ENCODE data around the gene CNTNAP2. TPM values are rescaled to one million over a fixed set of nuclear protein-coding genes. Genes with fewer than 3 reads are reported as not detected.

The CNTNAP2 gene
- total RNA-seq, 1 experiment from 2014 or later, result 0.03 TPM

DNA sequence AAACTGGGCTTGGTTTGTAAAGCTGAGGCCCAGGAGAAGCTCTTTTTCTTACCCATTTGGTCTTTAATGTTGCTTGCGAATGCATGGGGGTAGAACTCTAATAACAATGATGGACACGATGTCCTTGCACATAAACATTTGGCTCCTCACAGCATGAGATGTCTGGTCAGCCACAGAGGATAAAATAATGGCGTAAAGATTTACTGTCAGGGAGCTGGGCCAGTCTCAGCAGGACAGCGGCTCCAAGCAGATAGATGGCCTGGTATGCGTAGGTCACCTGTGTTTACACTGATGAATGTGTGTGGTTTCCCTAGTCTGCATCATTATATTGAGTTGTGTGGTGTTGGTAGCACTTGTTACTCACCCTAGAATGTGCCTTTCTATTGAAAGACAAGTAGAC is 537.4 kb downstream of the CNTNAP2 start:
- in situ Hi-C loops (cut with HindIII; ENCODE audit: low pct_unique_long_range_greater_than_20kb, low sequenced_read_pairs), result no loop called here
- Histone ChIP-seq H3K4me1 (ENCODE audit: control insufficient read depth, insufficient read depth, low read length) (no peaks in the 10 kb centered on the region), H3K9me3 (ENCODE audit: control insufficient read depth, insufficient read depth, low read depth, low read length) (no peaks in the 10 kb centered on the region), H3K36me3 (ENCODE audit: control insufficient read depth, insufficient read depth, low read length) (no peaks in the 10 kb centered on the region), H3K27ac (ENCODE audit: low read length) (no peak overlapping the region), H3K4me3 (ENCODE audit: low read depth in 2 of 2, low read length in 2 of 2) (no peak overlapping the region), H3K27me3 (ENCODE audit: control insufficient read depth, insufficient read depth, low read length) (no peaks in the 10 kb centered on the region)
- ChIA-PET POLR2A (no interaction called here), CTCF (no interaction called here)
- DNase-seq (ENCODE audit: low read depth, low spot score), result no peak
- TF ChIP-seq REST (IDR thresholded peaks at IDR 0.05; ENCODE audit: insufficient read depth in 1 of 2, low read depth in 2 of 2, low read length in 1 of 2) (no peak), TCF7L2 (IDR thresholded peaks at IDR 0.05; ENCODE audit: low read depth, low read length) (no peak), SIN3A (IDR thresholded peaks at IDR 0.05; ENCODE audit: borderline replicate concordance, insufficient read depth, low read depth, low read length) (no peak), POLR2AphosphoS5 (IDR thresholded peaks at IDR 0.05; ENCODE audit: low read depth, low read length) (no peak), CTCF (IDR thresholded peaks at IDR 0.05) (no peak)
- intact Hi-C loops (cut with micrococcal nuclease; ENCODE audit: unreplicated experiment), result no loop called here
- no TSS peak for BruUV-seq (replicated peaks)
- ATAC-seq, result no peak

DNA sequence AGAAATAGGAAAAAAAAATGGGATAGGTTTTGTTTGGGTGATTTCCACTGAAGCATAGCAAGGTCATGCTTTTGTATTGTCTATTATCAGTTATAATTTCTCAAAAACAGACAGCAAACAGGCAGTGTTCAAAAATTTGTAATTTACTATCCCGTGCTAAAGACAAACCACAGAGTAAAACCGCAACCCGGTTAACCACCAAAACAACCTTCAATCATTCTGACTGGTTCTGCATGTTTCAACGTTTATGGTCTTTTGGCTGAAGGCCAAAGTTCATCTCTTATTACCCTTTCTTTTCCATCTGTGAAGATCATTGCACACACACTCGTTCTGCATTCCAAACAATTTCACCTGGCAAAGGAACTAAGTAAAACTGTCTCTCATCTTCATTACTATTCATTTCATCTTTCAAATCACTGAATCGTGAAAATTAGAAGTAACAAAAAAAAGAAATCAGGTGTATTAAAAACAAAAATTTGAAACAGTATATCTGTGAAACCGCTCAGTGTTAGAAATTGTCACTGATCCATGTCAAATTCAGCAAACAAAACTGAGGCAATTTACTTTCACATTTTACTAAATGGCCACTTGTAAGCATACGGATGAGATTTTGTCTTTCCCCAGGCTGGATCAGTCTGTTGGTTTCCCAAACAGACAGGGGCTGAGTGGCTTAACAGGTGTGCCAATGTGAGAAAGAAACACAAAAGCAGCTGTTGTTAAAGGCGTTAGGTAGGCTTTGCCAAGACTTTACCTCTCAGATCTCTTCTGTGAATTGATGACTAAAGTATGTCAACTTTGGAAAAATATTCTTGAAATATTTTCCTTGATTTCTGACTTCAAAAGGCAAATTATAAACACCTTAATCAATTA is 539.6 kb downstream of the CNTNAP2 start:
- intact Hi-C loops (cut with micrococcal nuclease; ENCODE audit: unreplicated experiment) (no loop called here), in situ Hi-C loops (cut with HindIII; ENCODE audit: low pct_unique_long_range_greater_than_20kb, low sequenced_read_pairs) (no loop called here)
- Histone ChIP-seq H3K9me3 (ENCODE audit: control insufficient read depth, insufficient read depth, low read depth, low read length) (no peaks in the 10 kb centered on the region), H3K36me3 (ENCODE audit: control insufficient read depth, insufficient read depth, low read length) (no peaks in the 10 kb centered on the region), H3K27ac (ENCODE audit: low read length) (no peak overlapping the region), H3K4me1 (ENCODE audit: control insufficient read depth, insufficient read depth, low read length) (no peaks in the 10 kb centered on the region), H3K27me3 (ENCODE audit: control insufficient read depth, insufficient read depth, low read length) (no peaks in the 10 kb centered on the region), H3K4me3 (ENCODE audit: low read depth in 2 of 2, low read length in 2 of 2) (no peak overlapping the region)
- no peak for DNase-seq (ENCODE audit: low read depth, low spot score)
- no peak for ATAC-seq
- ChIA-PET POLR2A (no interaction called here), CTCF (no interaction called here)
- TF ChIP-seq CTCF (IDR thresholded peaks at IDR 0.05) (no peak), SIN3A (IDR thresholded peaks at IDR 0.05; ENCODE audit: borderline replicate concordance, insufficient read depth, low read depth, low read length) (no peak), POLR2AphosphoS5 (IDR thresholded peaks at IDR 0.05; ENCODE audit: low read depth, low read length) (no peak), TCF7L2 (IDR thresholded peaks at IDR 0.05; ENCODE audit: low read depth, low read length) (no peak), REST (IDR thresholded peaks at IDR 0.05; ENCODE audit: insufficient read depth in 1 of 2, low read depth in 2 of 2, low read length in 1 of 2) (no peak)
- no TSS peak for BruUV-seq (replicated peaks)
